Endothelial cell of umbilical vein (primary cell): ENCODE data around the gene ANKS1B. TPM values are rescaled to one million over a fixed set of nuclear protein-coding genes. Genes with fewer than 3 reads are reported as not detected.

Source experiments
- BruUV-seq: library from RNA; stranded (reverse); fragments of 400-500 nt; replicated peaks from 2 replicates; lab custom pipeline; 2021; lab: Mats Ljungman, UMichigan
- CTCF ChIA-PET: fragments of 300-600, 350-600 bp; sonication (Branson Sonifier 250); formaldehyde crosslinking; loops from one replicate; lab custom pipeline; 2021; ENCODE audit warnings: antibody characterized with exemption, inconsistent platforms; lab: Charles Lee
- POLR2A ChIA-PET: fragments of 300-600, 350-600 bp; sonication (Branson Sonifier 250); formaldehyde crosslinking; loops from one replicate; lab custom pipeline; 2021; ENCODE audit warnings: antibody characterized with exemption, inconsistent platforms; lab: Charles Lee
- DNase-seq: peaks from one replicate; pipeline ENCODE4 v3.0.0-alpha.2; 2011; ENCODE audit warnings: low read depth, low spot score
- FAIRE-seq: peaks from 2 replicates; lab custom pipeline; 2011; peaks lifted over from hg19 to GRCh38; lab: Jason Lieb, UNC
- H2AFZ ChIP-seq: 2 replicates; pipeline ENCODE4 v1.6.0; 2012; ENCODE audit warnings: low read depth, low read length, control low read depth, inconsistent platforms
- H3K27ac ChIP-seq: 2 replicates; pipeline ENCODE4 v1.5.1; 2011; ENCODE audit warnings: low read depth, mild to moderate bottlenecking, control low read depth, low read length, moderate library complexity; ENCODE audit not compliant: insufficient read depth
- H3K27me3 ChIP-seq, 2 experiments: 2 replicates each; pipeline versions ENCODE4 v1.6.0 to v1.6.1; 2011; ENCODE audit warnings: low read length in 2 of 2, mixed read lengths in 1 of 2; ENCODE audit not compliant: control insufficient read depth in 2 of 2, insufficient read depth in 2 of 2
- H3K36me3 ChIP-seq, 2 experiments: 2 replicates in 1 of 2; 3 replicates in 1 of 2; pipeline ENCODE4 v1.5.1; 2011; ENCODE audit warnings: low read length in 2 of 2, mild to moderate bottlenecking in 1 of 2, moderate library complexity in 1 of 2; ENCODE audit not compliant: control insufficient read depth in 2 of 2, insufficient read depth in 2 of 2; ENCODE audit errors: extremely low read depth in 1 of 2
- H3K4me1 ChIP-seq: 3 replicates; pipeline ENCODE4 v1.5.1; 2011; ENCODE audit warnings: mild to moderate bottlenecking, low read length; ENCODE audit not compliant: control insufficient read depth, insufficient read depth; ENCODE audit errors: extremely low read depth
- H3K4me2 ChIP-seq: 2 replicates; pipeline ENCODE4 v1.6.1; 2011; ENCODE audit warnings: low read length, control low read depth, mixed read lengths; ENCODE audit not compliant: insufficient read depth
- H3K4me3 ChIP-seq, 3 experiments: fragments of 200-600 bp in 1 of 3; sonication (generic), shearing (Covaris generic) in 1 of 3; replicated peaks in 1 of 3; 2 replicates each; pipeline ENCODE4 v1.5.1; 2011 to 2016; ENCODE audit warnings: control low read depth in 3 of 3, low read length in 3 of 3, mild to moderate bottlenecking in 2 of 3, inconsistent platforms in 1 of 3, low read depth in 1 of 3, moderate library complexity in 1 of 3; ENCODE audit not compliant: insufficient read depth in 1 of 3
- H3K79me2 ChIP-seq: 2 replicates; pipeline ENCODE4 v1.6.0; 2012; ENCODE audit warnings: low read length, inconsistent platforms; ENCODE audit not compliant: control insufficient read depth, insufficient read depth
- H3K9ac ChIP-seq: replicated peaks from 2 replicates; pipeline ENCODE3; 2011; ENCODE audit warnings: low read length, control low read depth; ENCODE audit not compliant: insufficient read depth; ENCODE audit errors: extremely low read depth
- H3K9me1 ChIP-seq: replicated peaks from 3 replicates; pipeline ENCODE4 v1.6.0; 2011; ENCODE audit warnings: mild to moderate bottlenecking, low read length; ENCODE audit not compliant: control insufficient read depth, insufficient read depth; ENCODE audit errors: extremely low read depth
- H3K9me3 ChIP-seq: replicated peaks from 2 replicates; pipeline ENCODE4 v1.5.1; 2012; ENCODE audit warnings: low read length, inconsistent platforms; ENCODE audit not compliant: control insufficient read depth, insufficient read depth
- H4K20me1 ChIP-seq: replicated peaks from 2 replicates; pipeline ENCODE3; 2011; ENCODE audit warnings: mild to moderate bottlenecking, low read length; ENCODE audit not compliant: control insufficient read depth, insufficient read depth; ENCODE audit errors: extremely low read depth
- EZH2 ChIP-seq: IDR thresholded peaks from 2 replicates; pipeline ENCODE4 v1.6.1; 2012; ENCODE audit warnings: borderline replicate concordance, low read depth, mild to moderate bottlenecking, moderate library complexity, low read length, inconsistent platforms; ENCODE audit not compliant: severe bottlenecking
- GATA2 ChIP-seq: IDR thresholded peaks from 2 replicates; pipeline ENCODE4 v1.7.0; 2011; ENCODE audit warnings: low read depth, mild to moderate bottlenecking, moderate library complexity, mixed read lengths, low read length; ENCODE audit not compliant: insufficient read length, insufficient read depth
- JUN ChIP-seq: IDR thresholded peaks from 2 replicates; pipeline ENCODE4 v1.6.1; 2011; ENCODE audit warnings: borderline replicate concordance, low read depth; ENCODE audit not compliant: insufficient read length, insufficient read depth
- MYC ChIP-seq: IDR thresholded peaks from one replicate; pipeline ENCODE4 v1.6.1; 2011; ENCODE audit warnings: mild to moderate bottlenecking, low read depth, low read length
- POLR2AphosphoS5 ChIP-seq: IDR thresholded peaks from 2 replicates; pipeline ENCODE4 v1.6.1; 2012; ENCODE audit warnings: low read depth, mild to moderate bottlenecking, control low read depth, low read length, moderate library complexity; ENCODE audit not compliant: insufficient read depth
- dilution Hi-C: fragments of 300-500 bp; cut with MboI; formaldehyde crosslinking; loops from one replicate; pipeline ENCODE4 v1.15.0; 2019; ENCODE audit warnings: low sequenced_read_pairs; ENCODE audit not compliant: extremely low pct_ligation_motif_present
- intact Hi-C: fragments of 100-400 bp; cut with micrococcal nuclease; formaldehyde crosslinking; loops from one replicate; pipeline ENCODE4 v1.10.0; 2022
- polyA plus RNA-seq, 4 experiments: library from polyadenylated mRNA; depleted of rRNA in 3 of 4; stranded (reverse) in 3 of 4; unstranded in 1 of 4; fragments of >200 nt; gene quantifications; 2 replicates each; pipeline versions ENCODE4 v1.2.1 to v1.2.3, GENCODE V29; 2011 to 2012; ENCODE audit warnings: missing spikeins in 1 of 4
- total RNA-seq: library from RNA; stranded (reverse); gene quantifications from 2 replicates; pipeline ENCODE4 v1.2.3, GENCODE V29; 2021
- TF ChIP-seq, protein P1 (sequence below), 2 donors: IDR thresholded peaks; 1 replicate in 1 of 2; 2 replicates in 1 of 2; pipeline ENCODE4 v1.5.1; 2011; ENCODE audit warnings: low read length in 2 of 2, mild to moderate bottlenecking in 2 of 2, moderate library complexity in 2 of 2, control low read depth in 1 of 2, inconsistent platforms in 1 of 2, low read depth in 1 of 2; ENCODE audit not compliant: insufficient read depth in 1 of 2; ENCODE audit errors: extremely low read depth in 1 of 2

ANKS1B gene
- total and polyA plus RNA-seq, 2 donors (not counting 3 experiments of a cell fraction or from before 2014, with no cell fraction given) = 0.15 to 0.38 TPM

DNA sequence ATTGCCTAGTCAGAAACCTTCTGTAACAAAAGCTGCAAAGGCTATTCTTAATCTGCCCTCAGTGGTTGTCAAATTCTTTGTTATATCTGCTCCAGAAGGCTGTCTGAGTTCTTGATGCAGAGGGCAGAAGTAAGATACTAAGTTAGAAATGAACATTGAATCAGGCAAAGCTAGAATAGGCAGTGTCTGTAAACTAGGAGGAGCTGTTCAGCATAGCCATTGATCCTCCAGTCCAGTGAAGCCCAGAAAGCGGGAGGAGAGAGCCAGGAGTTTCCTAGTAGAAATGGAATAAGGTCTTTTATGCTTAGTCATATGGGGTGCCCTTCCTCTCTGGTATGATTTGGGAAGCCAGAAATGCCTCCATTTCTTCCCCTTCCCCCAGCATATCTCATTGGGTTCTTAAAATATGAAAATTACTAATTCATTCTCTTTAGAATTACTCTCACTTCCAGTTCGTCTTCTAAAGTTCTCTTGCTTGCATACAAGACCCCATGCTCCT, 1263.5 kb downstream of the ANKS1B start:
- no peak for FAIRE-seq
- TF ChIP-seq MYC (no peak), POLR2AphosphoS5 (no peak), JUN (no peak)
- Histone ChIP-seq H3K9ac (no peak overlapping the region), H2AFZ (no peak overlapping the region), H4K20me1 (no peaks in the 10 kb centered on the region), H3K4me3 (no peak overlapping the region), H3K36me3 (peaks cover 4 to 11% of the 10 kb centered on the region in 2 experiments), H3K27ac (no peak overlapping the region), H3K9me1 (no peaks in the 10 kb centered on the region), H3K4me1 (no peaks in the 10 kb centered on the region), H3K79me2 (no peaks in the 10 kb centered on the region), H3K4me2 (no peak overlapping the region), H3K9me3 (no peaks in the 10 kb centered on the region), H3K27me3 (no peaks in the 10 kb centered on the region)
- no peak for DNase-seq
- intact Hi-C loops = no loop called here
- ChIA-PET CTCF (interaction anchor here (1.0 to 3.8 kb wide), 6 partner anchors 9 to 277 kb away, joined by 4 to 15 read pairs (median 6); no protein-coding TSS in a partner anchor), POLR2A (no interaction called here)
- BruUV-seq = no TSS peak
- dilution Hi-C loops = no loop called here

- no peak overlapping the region for H3K4me2 ChIP-seq
- H2AFZ ChIP-seq = no peak overlapping the region
- TF ChIP-seq, protein P1, sequence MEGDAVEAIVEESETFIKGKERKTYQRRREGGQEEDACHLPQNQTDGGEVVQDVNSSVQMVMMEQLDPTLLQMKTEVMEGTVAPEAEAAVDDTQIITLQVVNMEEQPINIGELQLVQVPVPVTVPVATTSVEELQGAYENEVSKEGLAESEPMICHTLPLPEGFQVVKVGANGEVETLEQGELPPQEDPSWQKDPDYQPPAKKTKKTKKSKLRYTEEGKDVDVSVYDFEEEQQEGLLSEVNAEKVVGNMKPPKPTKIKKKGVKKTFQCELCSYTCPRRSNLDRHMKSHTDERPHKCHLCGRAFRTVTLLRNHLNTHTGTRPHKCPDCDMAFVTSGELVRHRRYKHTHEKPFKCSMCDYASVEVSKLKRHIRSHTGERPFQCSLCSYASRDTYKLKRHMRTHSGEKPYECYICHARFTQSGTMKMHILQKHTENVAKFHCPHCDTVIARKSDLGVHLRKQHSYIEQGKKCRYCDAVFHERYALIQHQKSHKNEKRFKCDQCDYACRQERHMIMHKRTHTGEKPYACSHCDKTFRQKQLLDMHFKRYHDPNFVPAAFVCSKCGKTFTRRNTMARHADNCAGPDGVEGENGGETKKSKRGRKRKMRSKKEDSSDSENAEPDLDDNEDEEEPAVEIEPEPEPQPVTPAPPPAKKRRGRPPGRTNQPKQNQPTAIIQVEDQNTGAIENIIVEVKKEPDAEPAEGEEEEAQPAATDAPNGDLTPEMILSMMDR (IDR thresholded peaks at IDR 0.05; ENCODE audit: extremely low read depth in 1 of 2, insufficient read depth in 1 of 2, low read depth in 1 of 2, low read length in 2 of 2) = no peak
- no peak for TF ChIP-seq EZH2
- no peak for TF ChIP-seq GATA2
- H3K27me3 ChIP-seq = no peaks in the 10 kb centered on the region
- no peaks in the 10 kb centered on the region for H4K20me1 ChIP-seq
- peaks cover 0 to 11% of the 10 kb centered on the region in 2 experiments for H3K36me3 ChIP-seq
- ChIA-PET POLR2A (no interaction called here), CTCF (interaction anchor here (2.2 to 3.8 kb wide), 2 partner anchors 8 to 279 kb away, joined by 7 to 15 read pairs; no protein-coding TSS in a partner anchor)
- H3K9me1 ChIP-seq = no peaks in the 10 kb centered on the region
- no peak for FAIRE-seq
- dilution Hi-C loops (no loop called here), intact Hi-C loops (no loop called here)
- H3K27ac ChIP-seq = no peak overlapping the region
- no peaks in the 10 kb centered on the region for H3K79me2 ChIP-seq
- BruUV-seq = no TSS peak
- no peaks in the 10 kb centered on the region for H3K4me1 ChIP-seq
- no peak for DNase-seq
- H3K9me3 ChIP-seq = no peaks in the 10 kb centered on the region
- no peak overlapping the region for H3K9ac ChIP-seq
- no peak overlapping the region for H3K4me3 ChIP-seq
Measured at GRCh38 chr12:98719515-98720504, 1264.9 kb downstream of the ANKS1B start.
